Panc1 (cell line): ENCODE results near the gene GALT. TPM values are rescaled to one million over a fixed set of nuclear protein-coding genes. Genes with fewer than 3 reads are reported as not detected.

Experiments
- ATAC-seq: fragments of 200-7000 bp; cut with Tn5 transposase; 2 replicates; pipeline ENCODE4 v1.9.1; 2020; ENCODE audit warnings: mild to moderate bottlenecking, moderate library complexity
- BruUV-seq: library from RNA; stranded (reverse); fragments of 400-500 nt; replicated peaks from 2 replicates; lab custom pipeline; 2021; lab: Mats Ljungman, UMichigan
- CTCF ChIA-PET: fragments of 300-600 bp; sonication (Branson Sonifier 250); formaldehyde crosslinking; loops from one replicate; lab custom pipeline; 2022; ENCODE audit warnings: antibody characterized with exemption; lab: Charles Lee
- POLR2A ChIA-PET: fragments of 300-600 bp; sonication (Branson Sonifier 250); formaldehyde crosslinking; loops from one replicate; lab custom pipeline; 2022; ENCODE audit warnings: antibody characterized with exemption; lab: Charles Lee
- DNase-seq: peaks from one replicate; pipeline ENCODE4 v3.0.0-alpha.2; 2010; ENCODE audit warnings: low read depth, low spot score
- H3K27ac ChIP-seq: 2 replicates; pipeline ENCODE4 v1.5.1; 2011; ENCODE audit warnings: mild to moderate bottlenecking, low read length, inconsistent platforms
- H3K27me3 ChIP-seq: fragments of 200-500 bp; sonication (Bioruptor generic); 2 replicates; pipeline ENCODE4 v1.6.0; 2014; ENCODE audit warnings: low read length, inconsistent platforms; ENCODE audit not compliant: control insufficient read depth, insufficient read depth
- H3K36me3 ChIP-seq: fragments of 200-500 bp; sonication (Bioruptor generic); 2 replicates; pipeline ENCODE4 v1.5.1; 2014; ENCODE audit warnings: inconsistent platforms, mild to moderate bottlenecking, low read length, moderate library complexity; ENCODE audit not compliant: control insufficient read depth, insufficient read depth
- H3K4me1 ChIP-seq: 2 replicates; pipeline ENCODE4 v1.5.1; 2011; ENCODE audit warnings: inconsistent platforms, mild to moderate bottlenecking, low read length, moderate library complexity; ENCODE audit not compliant: control insufficient read depth, insufficient read depth
- H3K4me3 ChIP-seq, 2 experiments: 2 replicates each; pipeline ENCODE4 v1.5.1; 2011 to 2012; ENCODE audit warnings: low read depth in 2 of 2, low read length in 2 of 2, mild to moderate bottlenecking in 2 of 2, inconsistent platforms in 1 of 2, moderate library complexity in 1 of 2
- H3K9me3 ChIP-seq: fragments of 200-500 bp; sonication (Bioruptor generic); 2 replicates; pipeline ENCODE4 v1.5.1; 2014; ENCODE audit warnings: low read depth, mild to moderate bottlenecking, inconsistent platforms, low read length, moderate library complexity; ENCODE audit not compliant: control insufficient read depth, insufficient read depth
- POLR2AphosphoS5 ChIP-seq: IDR thresholded peaks from 2 replicates; pipeline ENCODE4 v1.6.1; 2012; ENCODE audit warnings: mild to moderate bottlenecking, low read depth, low read length, moderate library complexity
- SIN3A ChIP-seq: IDR thresholded peaks from 2 replicates; pipeline ENCODE4 v1.6.1; 2012; ENCODE audit warnings: low read depth, mild to moderate bottlenecking, low read length, moderate library complexity, borderline replicate concordance; ENCODE audit not compliant: insufficient read depth
- TCF7L2 ChIP-seq: IDR thresholded peaks from 2 replicates; pipeline ENCODE4 v1.6.1; 2011; ENCODE audit warnings: mild to moderate bottlenecking, low read depth, low read length, inconsistent platforms
- in situ Hi-C: cut with HindIII; loops from 2 replicates; pipeline ENCODE4 v1.10.0; 2016; ENCODE audit warnings: low sequenced_read_pairs, low pct_unique_long_range_greater_than_20kb
- intact Hi-C: fragments of 100-400 bp; cut with micrococcal nuclease; formaldehyde crosslinking; loops from one replicate; pipeline ENCODE4 v1.10.0; 2022; ENCODE audit not compliant: unreplicated experiment
- total RNA-seq: library from RNA; stranded (reverse); gene quantifications from one replicate; pipeline ENCODE4 v1.2.1, GENCODE V29; 2021; ENCODE audit not compliant: unreplicated experiment
- TF ChIP-seq, protein P1 (sequence below), 2 experiments: IDR thresholded peaks; 2 replicates each; pipeline ENCODE4 v1.6.1; 2011 to 2012; ENCODE audit warnings: low read depth in 2 of 2, control low read depth in 1 of 2, low read length in 1 of 2, mild to moderate bottlenecking in 1 of 2, moderate library complexity in 1 of 2; ENCODE audit not compliant: insufficient read depth in 1 of 2
- TF ChIP-seq, protein P2 (sequence below): fragments of 450-650 bp; IDR thresholded peaks from 2 replicates; pipeline ENCODE4 v1.5.1; 2017; ENCODE audit warnings: mild to moderate bottlenecking

The GALT gene
- total RNA-seq, 1 experiment from 2014 or later: 42.5 TPM

DNA sequence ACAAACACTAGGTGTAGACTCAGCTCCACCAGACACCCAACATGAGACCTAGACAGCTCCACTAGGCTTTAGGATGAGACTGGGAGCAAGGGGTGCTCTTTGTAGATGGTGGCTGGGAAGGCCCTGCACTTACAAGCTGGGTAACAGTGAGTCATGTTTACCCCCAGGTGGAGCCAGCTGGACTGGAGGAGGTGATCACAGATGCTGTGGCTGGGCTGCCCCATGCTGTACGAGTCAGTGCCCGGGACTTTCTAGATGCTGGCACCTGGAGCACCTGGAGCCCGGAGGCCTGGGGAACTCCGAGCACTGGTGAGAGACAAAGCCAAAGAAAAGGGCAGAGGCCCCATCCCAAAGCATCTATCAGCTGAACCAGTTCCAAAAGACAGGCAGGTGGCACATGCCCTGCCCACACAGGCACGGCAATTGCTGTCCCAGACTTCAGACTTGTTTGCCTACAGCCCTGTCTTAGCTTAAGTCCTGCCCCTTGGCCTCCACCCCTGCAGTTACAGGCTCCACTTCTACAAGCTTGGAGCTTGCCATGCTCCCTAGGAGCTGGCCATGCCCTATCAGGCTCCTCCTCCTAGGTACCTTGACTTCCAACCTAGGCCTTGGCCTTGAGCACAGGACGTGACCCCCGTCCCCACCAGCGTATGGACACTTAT, 13.2 kb downstream of the GALT start:
- Histone ChIP-seq H3K27me3 (no peaks in the 10 kb centered on the region), H3K9me3 (no peaks in the 10 kb centered on the region), H3K4me1 (peaks cover 8% of the 10 kb centered on the region; the same call in 1 of the 2 replicates), H3K36me3 (no peaks in the 10 kb centered on the region), H3K4me3 (no peak overlapping the region), H3K27ac (no peak overlapping the region)
- TF ChIP-seq SIN3A (no peak), POLR2AphosphoS5 (no peak), TCF7L2 (no peak)
- TF ChIP-seq, protein P1, sequence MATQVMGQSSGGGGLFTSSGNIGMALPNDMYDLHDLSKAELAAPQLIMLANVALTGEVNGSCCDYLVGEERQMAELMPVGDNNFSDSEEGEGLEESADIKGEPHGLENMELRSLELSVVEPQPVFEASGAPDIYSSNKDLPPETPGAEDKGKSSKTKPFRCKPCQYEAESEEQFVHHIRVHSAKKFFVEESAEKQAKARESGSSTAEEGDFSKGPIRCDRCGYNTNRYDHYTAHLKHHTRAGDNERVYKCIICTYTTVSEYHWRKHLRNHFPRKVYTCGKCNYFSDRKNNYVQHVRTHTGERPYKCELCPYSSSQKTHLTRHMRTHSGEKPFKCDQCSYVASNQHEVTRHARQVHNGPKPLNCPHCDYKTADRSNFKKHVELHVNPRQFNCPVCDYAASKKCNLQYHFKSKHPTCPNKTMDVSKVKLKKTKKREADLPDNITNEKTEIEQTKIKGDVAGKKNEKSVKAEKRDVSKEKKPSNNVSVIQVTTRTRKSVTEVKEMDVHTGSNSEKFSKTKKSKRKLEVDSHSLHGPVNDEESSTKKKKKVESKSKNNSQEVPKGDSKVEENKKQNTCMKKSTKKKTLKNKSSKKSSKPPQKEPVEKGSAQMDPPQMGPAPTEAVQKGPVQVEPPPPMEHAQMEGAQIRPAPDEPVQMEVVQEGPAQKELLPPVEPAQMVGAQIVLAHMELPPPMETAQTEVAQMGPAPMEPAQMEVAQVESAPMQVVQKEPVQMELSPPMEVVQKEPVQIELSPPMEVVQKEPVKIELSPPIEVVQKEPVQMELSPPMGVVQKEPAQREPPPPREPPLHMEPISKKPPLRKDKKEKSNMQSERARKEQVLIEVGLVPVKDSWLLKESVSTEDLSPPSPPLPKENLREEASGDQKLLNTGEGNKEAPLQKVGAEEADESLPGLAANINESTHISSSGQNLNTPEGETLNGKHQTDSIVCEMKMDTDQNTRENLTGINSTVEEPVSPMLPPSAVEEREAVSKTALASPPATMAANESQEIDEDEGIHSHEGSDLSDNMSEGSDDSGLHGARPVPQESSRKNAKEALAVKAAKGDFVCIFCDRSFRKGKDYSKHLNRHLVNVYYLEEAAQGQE (IDR thresholded peaks at IDR 0.05; ENCODE audit: insufficient read depth in 1 of 2, low read depth in 2 of 2, low read length in 1 of 2): no peak
- TF ChIP-seq, protein P2, sequence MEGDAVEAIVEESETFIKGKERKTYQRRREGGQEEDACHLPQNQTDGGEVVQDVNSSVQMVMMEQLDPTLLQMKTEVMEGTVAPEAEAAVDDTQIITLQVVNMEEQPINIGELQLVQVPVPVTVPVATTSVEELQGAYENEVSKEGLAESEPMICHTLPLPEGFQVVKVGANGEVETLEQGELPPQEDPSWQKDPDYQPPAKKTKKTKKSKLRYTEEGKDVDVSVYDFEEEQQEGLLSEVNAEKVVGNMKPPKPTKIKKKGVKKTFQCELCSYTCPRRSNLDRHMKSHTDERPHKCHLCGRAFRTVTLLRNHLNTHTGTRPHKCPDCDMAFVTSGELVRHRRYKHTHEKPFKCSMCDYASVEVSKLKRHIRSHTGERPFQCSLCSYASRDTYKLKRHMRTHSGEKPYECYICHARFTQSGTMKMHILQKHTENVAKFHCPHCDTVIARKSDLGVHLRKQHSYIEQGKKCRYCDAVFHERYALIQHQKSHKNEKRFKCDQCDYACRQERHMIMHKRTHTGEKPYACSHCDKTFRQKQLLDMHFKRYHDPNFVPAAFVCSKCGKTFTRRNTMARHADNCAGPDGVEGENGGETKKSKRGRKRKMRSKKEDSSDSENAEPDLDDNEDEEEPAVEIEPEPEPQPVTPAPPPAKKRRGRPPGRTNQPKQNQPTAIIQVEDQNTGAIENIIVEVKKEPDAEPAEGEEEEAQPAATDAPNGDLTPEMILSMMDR: no peak
- BruUV-seq: no TSS peak
- no peak for DNase-seq
- peak; percentile 19; the same call in 1 of the 2 replicates for ATAC-seq
- ChIA-PET CTCF (interaction anchor here (1.9 kb wide), 1 partner anchor 13 kb away, joined by 4 read pairs; the partner anchor contains the start of gene GALT), POLR2A (no interaction called here)
- intact Hi-C loops: no loop called here
- in situ Hi-C loops: no loop called here

DNA sequence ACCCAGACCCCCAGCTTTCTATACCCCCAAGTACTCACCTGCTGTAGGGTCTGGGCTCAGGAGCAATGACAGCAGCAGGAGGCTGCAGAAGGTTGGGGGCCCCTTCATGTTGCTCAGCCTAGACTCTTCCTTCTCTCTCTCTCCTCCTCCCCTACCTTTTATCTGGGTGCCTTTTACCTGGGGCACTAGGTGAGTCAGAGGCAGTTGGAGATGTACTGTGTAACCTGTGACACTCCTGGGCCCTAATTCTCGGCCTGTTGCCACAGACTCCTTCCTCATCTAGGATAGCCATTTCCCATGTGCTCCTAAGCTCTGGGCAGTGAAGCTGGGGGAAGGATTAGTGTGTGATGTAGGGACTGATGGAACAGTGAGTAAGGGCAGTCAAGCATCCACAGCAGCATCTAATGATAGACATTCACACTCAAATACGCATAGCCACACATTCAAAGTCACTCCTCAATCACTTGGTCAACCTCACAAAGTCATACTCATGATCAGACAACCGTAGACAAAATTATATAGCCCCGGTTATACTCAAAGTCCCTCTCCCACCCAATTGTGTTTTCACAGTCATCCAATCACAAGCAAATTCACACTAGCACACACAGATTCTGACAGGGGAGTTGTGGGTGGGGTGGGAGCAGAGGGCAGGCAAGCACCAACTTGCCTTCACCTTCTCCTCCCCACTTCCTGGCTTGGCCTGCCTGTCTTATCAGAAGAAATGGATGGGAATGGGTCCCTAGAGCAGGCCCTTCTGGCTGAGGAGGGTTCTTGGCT, 16.2 kb downstream of the GALT start, which contains the start of gene CCL27:
Gene CCL27 (minus strand): TSS at position 132 of the 777 bp plus-strand sequence. CDS start 24 bp downstream, at position 108.
- H3K27me3 ChIP-seq: no peaks in the 10 kb centered on the region
- intact Hi-C loops (no loop called here), in situ Hi-C loops (no loop called here)
- no peak within 1 kb of the TSS for H3K4me3 ChIP-seq
- ATAC-seq (no peak), DNase-seq (no peak)
- CTCF ChIA-PET: interaction anchor here (0.6 kb wide), 1 partner anchor 30 kb away, joined by 9 read pairs; no protein-coding TSS in a partner anchor
- no peaks in the 10 kb centered on the region for H3K9me3 ChIP-seq
- no peak within 1 kb of the TSS for H3K27ac ChIP-seq
- TF ChIP-seq TCF7L2: no peak
- TF ChIP-seq, protein P1 (IDR thresholded peaks at IDR 0.05; ENCODE audit: insufficient read depth in 1 of 2, low read depth in 2 of 2, low read length in 1 of 2): no peak
- TF ChIP-seq POLR2AphosphoS5: no peak
- no peak for TF ChIP-seq SIN3A
- TF ChIP-seq, protein P2: no peak
- H3K36me3 ChIP-seq: no peaks in the 10 kb centered on the region
- H3K4me1 ChIP-seq: peaks cover 8% of the 10 kb centered on the region; the same call in 1 of the 2 replicates
- POLR2A ChIA-PET: no interaction called here
- no TSS peak for BruUV-seq
